ENCODE results near the gene TNFSF12. TPM values are rescaled to one million over a fixed set of nuclear protein-coding genes. Genes with fewer than 3 reads are reported as not detected.

Gene TNFSF12
- total RNA-seq, 1 donor from 2014 or later: 60.6 TPM

GRCh38 chr17:7502987-7503386, 45.9 kb upstream of the TNFSF12 start:
- H3K9me3 ChIP-seq: no peaks in the 10 kb centered on the region
- H3K27ac ChIP-seq: no peak overlapping the region
- intact Hi-C loops (cut with DNase I): no loop called here
- no peak for TF ChIP-seq POLR2AphosphoS5 (IDR thresholded peaks at IDR 0.05; ENCODE audit: insufficient read depth in 1 of 2, low read depth in 1 of 2)
- no peak for TF ChIP-seq POLR2A (IDR thresholded peaks at IDR 0.05)
- no peak for TF ChIP-seq CTCF (IDR thresholded peaks at IDR 0.05)
- H3K27me3 ChIP-seq: no peaks in the 10 kb centered on the region
- peaks cover 5 to 86% of the 10 kb centered on the region in 2 donors for H3K36me3 ChIP-seq
- DNase-seq (ENCODE audit: extremely low spot score in 2 of 2): no peak
- H3K4me3 ChIP-seq: no peak overlapping the region
- no peaks in the 10 kb centered on the region for H3K4me1 ChIP-seq

GRCh38 chr17:7503521-7503920, 45.3 kb upstream of the TNFSF12 start:
- no peak overlapping the region for H3K27ac ChIP-seq
- H3K4me1 ChIP-seq: no peaks in the 10 kb centered on the region
- DNase-seq (ENCODE audit: extremely low spot score in 2 of 2): no peak
- TF ChIP-seq CTCF (IDR thresholded peaks at IDR 0.05) (no peak), POLR2A (IDR thresholded peaks at IDR 0.05) (no peak), POLR2AphosphoS5 (IDR thresholded peaks at IDR 0.05; ENCODE audit: insufficient read depth in 1 of 2, low read depth in 1 of 2) (no peak)
- H3K36me3 ChIP-seq: peaks cover 5 to 87% of the 10 kb centered on the region in 2 donors
- no peak overlapping the region for H3K4me3 ChIP-seq
- intact Hi-C loops (cut with DNase I): no loop called here
- no peaks in the 10 kb centered on the region for H3K9me3 ChIP-seq
- no peaks in the 10 kb centered on the region for H3K27me3 ChIP-seq

GRCh38 chr17:7508145-7508544, 40.7 kb upstream of the TNFSF12 start:
- Histone ChIP-seq H3K4me3 (no peak overlapping the region), H3K9me3 (no peaks in the 10 kb centered on the region), H3K27me3 (no peaks in the 10 kb centered on the region), H3K27ac (no peak overlapping the region), H3K4me1 (no peaks in the 10 kb centered on the region), H3K36me3 (peaks cover 2 to 88% of the 10 kb centered on the region in 2 donors)
- no peak for DNase-seq (ENCODE audit: extremely low spot score in 2 of 2)
- intact Hi-C loops (cut with DNase I): no loop called here
- no peak for TF ChIP-seq POLR2A (IDR thresholded peaks at IDR 0.05)
- TF ChIP-seq POLR2AphosphoS5 (IDR thresholded peaks at IDR 0.05; ENCODE audit: insufficient read depth in 1 of 2, low read depth in 1 of 2): no peak
- no peak for TF ChIP-seq CTCF (IDR thresholded peaks at IDR 0.05)

- intact Hi-C loops (cut with DNase I): no loop called here
- Histone ChIP-seq H3K27me3 (no peaks in the 10 kb centered on the region), H3K4me3 (no peak overlapping the region), H3K9me3 (no peaks in the 10 kb centered on the region), H3K4me1 (no peaks in the 10 kb centered on the region), H3K36me3 (peaks cover 2 to 88% of the 10 kb centered on the region in 2 donors), H3K27ac (no peak overlapping the region)
- no peak for DNase-seq (ENCODE audit: extremely low spot score in 2 of 2)
- no peak for TF ChIP-seq POLR2A (IDR thresholded peaks at IDR 0.05)
- TF ChIP-seq CTCF (IDR thresholded peaks at IDR 0.05): no peak
- no peak for TF ChIP-seq POLR2AphosphoS5 (IDR thresholded peaks at IDR 0.05; ENCODE audit: insufficient read depth in 1 of 2, low read depth in 1 of 2)
Measured at GRCh38 chr17:7508846-7509245, 40.0 kb upstream of the TNFSF12 start.

- Histone ChIP-seq H3K27ac (no peak overlapping the region), H3K36me3 (peaks cover 2 to 95% of the 10 kb centered on the region in 2 donors), H3K27me3 (no peaks in the 10 kb centered on the region)
Measured at GRCh38 chr17:7509937-7510336, 38.9 kb upstream of the TNFSF12 start.

More at GRCh38 chr17:7509937-7510336, 38.9 kb upstream of the TNFSF12 start:
- intact Hi-C loops (cut with DNase I): no loop called here
- Histone ChIP-seq H3K9me3 (no peaks in the 10 kb centered on the region), H3K4me1 (peaks cover 1% of the 10 kb centered on the region), H3K4me3 (no peak overlapping the region)
- DNase-seq (ENCODE audit: extremely low spot score in 2 of 2): no peak
- TF ChIP-seq POLR2AphosphoS5 (IDR thresholded peaks at IDR 0.05; ENCODE audit: insufficient read depth in 1 of 2, low read depth in 1 of 2) (no peak), POLR2A (IDR thresholded peaks at IDR 0.05) (no peak), CTCF (IDR thresholded peaks at IDR 0.05) (no peak)
